Hepatocyte (in vitro differentiated cells): Measurements from ENCODE around the gene ADAMTS12. TPM values are rescaled to one million over a fixed set of nuclear protein-coding genes. Genes with fewer than 3 reads are reported as not detected.

Experiments
- DNase-seq: peaks from one replicate; pipeline ENCODE4 v3.0.0-alpha.2; 2016; ENCODE audit warnings: low spot score
- H2AFZ ChIP-seq: fragments of 200-600 bp; sonication (generic); 2 replicates; pipeline ENCODE4 v1.6.0; 2016; ENCODE audit warnings: antibody characterized with exemption, mild to moderate bottlenecking
- H3K27ac ChIP-seq: fragments of 200-600 bp; sonication (generic); 2 replicates; pipeline ENCODE4 v1.5.1; 2016; ENCODE audit warnings: mild to moderate bottlenecking
- H3K27me3 ChIP-seq: fragments of 200-600 bp; sonication (generic); 2 replicates; pipeline ENCODE4 v1.6.1; 2016
- H3K36me3 ChIP-seq: fragments of 200-600 bp; sonication (generic); replicated peaks from 2 replicates; pipeline ENCODE4 v1.5.1; 2016; ENCODE audit warnings: low read depth; ENCODE audit not compliant: insufficient read depth
- H3K4me1 ChIP-seq: fragments of 200-600 bp; sonication (generic); 2 replicates; pipeline ENCODE4 v1.5.1; 2016; ENCODE audit warnings: mild to moderate bottlenecking, moderate library complexity; ENCODE audit not compliant: insufficient read depth
- H3K4me2 ChIP-seq: fragments of 200-600 bp; sonication (generic); 2 replicates; pipeline ENCODE4 v1.6.0; 2016
- H3K4me3 ChIP-seq: fragments of 200-600 bp; sonication (generic); 2 replicates; pipeline ENCODE4 v1.5.1; 2016; ENCODE audit warnings: mild to moderate bottlenecking
- H3K79me2 ChIP-seq: fragments of 200-600 bp; sonication (generic); 2 replicates; pipeline ENCODE4 v1.6.0; 2017; ENCODE audit warnings: mild to moderate bottlenecking
- H3K9me2 ChIP-seq: fragments of 200-600 bp; sonication (generic); replicated peaks from 2 replicates; pipeline ENCODE4 v1.6.0; 2017; ENCODE audit warnings: mild to moderate bottlenecking; ENCODE audit not compliant: insufficient read depth
- H3K9me3 ChIP-seq: fragments of 200-600 bp; sonication (generic); 2 replicates; pipeline ENCODE4 v1.5.1; 2016; ENCODE audit warnings: low read depth, mild to moderate bottlenecking
- H4K20me1 ChIP-seq: fragments of 200-600 bp; sonication (generic); 2 replicates; pipeline ENCODE4 v1.6.0; 2016; ENCODE audit warnings: mild to moderate bottlenecking; ENCODE audit not compliant: insufficient read depth, poor library complexity, severe bottlenecking
- CTCF ChIP-seq: fragments of 200-600 bp; sonication (generic); IDR thresholded peaks from 2 replicates; pipeline ENCODE4 v1.5.1; 2016; ENCODE audit warnings: antibody characterized with exemption, mild to moderate bottlenecking; ENCODE audit not compliant: poor library complexity
- EZH2 ChIP-seq: fragments of 200-600 bp; sonication (generic); IDR thresholded peaks from 2 replicates; pipeline ENCODE4 v1.6.1; 2016; ENCODE audit warnings: antibody characterized with exemption, mild to moderate bottlenecking, borderline replicate concordance
- EZH2phosphoT487 ChIP-seq: fragments of 200-600 bp; sonication (generic); IDR thresholded peaks from one replicate; pipeline ENCODE4 v1.6.1; 2018; ENCODE audit warnings: antibody characterized with exemption, mild to moderate bottlenecking, low read depth, moderate library complexity; ENCODE audit not compliant: unreplicated experiment, severe bottlenecking
- WGBS: methylation state at CpG from one replicate; pipeline ENCODE4 v1.1.6; 2016; ENCODE audit warnings: low lambda C conversion rate; ENCODE audit errors: missing lambda C conversion rate; 5-methylcytosine and 5-hydroxymethylcytosine counted together
- polyA plus RNA-seq: library from polyadenylated mRNA; unstranded; fragments of >200 nt; fragmentation: Nextera tagmentation; extraction: Ambion mirVana; gene quantifications from 2 replicates; pipeline ENCODE4 v1.2.1, GENCODE V29; 2016
- total RNA-seq: library from RNA; depleted of rRNA; stranded (reverse); fragments of >200 nt; gene quantifications from 2 replicates; pipeline ENCODE4 v1.2.3, GENCODE V29; 2014

The ADAMTS12 gene
- total and polyA plus RNA-seq, 2 experiments from 2014 or later = 3.2 to 8.9 TPM

- 92% methylated on average over 4 of the region's 4 CpGs for WGBS
- H3K4me3 ChIP-seq = no peak overlapping the region
- no peaks in the 10 kb centered on the region for H3K79me2 ChIP-seq
- no peak overlapping the region for H2AFZ ChIP-seq
- TF ChIP-seq EZH2 (no peak), EZH2phosphoT487 (no peak), CTCF (no peak)
- no peaks in the 10 kb centered on the region for H3K9me2 ChIP-seq
- no peaks in the 10 kb centered on the region for H3K4me1 ChIP-seq
- DNase-seq = no peak
- no peak overlapping the region for H3K4me2 ChIP-seq
- no peaks in the 10 kb centered on the region for H3K36me3 ChIP-seq
- no peak overlapping the region for H3K27ac ChIP-seq
- no peaks in the 10 kb centered on the region for H4K20me1 ChIP-seq
- H3K27me3 ChIP-seq = no peaks in the 10 kb centered on the region
- H3K9me3 ChIP-seq = no peaks in the 10 kb centered on the region
Observed at GRCh38 chr5:33837301-33837700, 54.5 kb downstream of the ADAMTS12 start.

GRCh38 chr5:33834334-33834733, 57.5 kb downstream of the ADAMTS12 start:
- no peak for DNase-seq
- H3K9me3 ChIP-seq = no peaks in the 10 kb centered on the region
- H3K4me3 ChIP-seq = no peak overlapping the region
- H3K27me3 ChIP-seq = no peaks in the 10 kb centered on the region
- no peak for TF ChIP-seq EZH2
- TF ChIP-seq CTCF = no peak
- no peak overlapping the region for H3K27ac ChIP-seq
- WGBS = 92% methylated on average over 2 of the region's 2 CpGs
- H2AFZ ChIP-seq = no peak overlapping the region
- H3K4me2 ChIP-seq = no peak overlapping the region
- H3K79me2 ChIP-seq = no peaks in the 10 kb centered on the region
- no peaks in the 10 kb centered on the region for H3K9me2 ChIP-seq
- H3K36me3 ChIP-seq = no peaks in the 10 kb centered on the region
- H4K20me1 ChIP-seq = no peaks in the 10 kb centered on the region
- H3K4me1 ChIP-seq = no peaks in the 10 kb centered on the region

- no peaks in the 10 kb centered on the region for H3K9me2 ChIP-seq
- no peaks in the 10 kb centered on the region for H3K27me3 ChIP-seq
- H2AFZ ChIP-seq = no peak overlapping the region
- H3K79me2 ChIP-seq = no peaks in the 10 kb centered on the region
- H3K4me1 ChIP-seq = no peaks in the 10 kb centered on the region
- DNase-seq = no peak
- H3K9me3 ChIP-seq = no peaks in the 10 kb centered on the region
- no peak overlapping the region for H3K4me3 ChIP-seq
- H4K20me1 ChIP-seq = no peaks in the 10 kb centered on the region
- H3K27ac ChIP-seq = no peak overlapping the region
- H3K36me3 ChIP-seq = no peaks in the 10 kb centered on the region
- TF ChIP-seq CTCF = no peak
- no peak for TF ChIP-seq EZH2
- WGBS = 50% methylated on average over 1 of the region's 1 CpG
- no peak overlapping the region for H3K4me2 ChIP-seq
Observed at GRCh38 chr5:33833237-33833575, 58.6 kb downstream of the ADAMTS12 start.

GRCh38 chr5:33832404-33833236, 59.2 kb downstream of the ADAMTS12 start:
- Histone ChIP-seq H3K27ac (no peak overlapping the region), H3K4me3 (no peak overlapping the region), H3K4me1 (no peaks in the 10 kb centered on the region), H3K4me2 (no peak overlapping the region), H3K79me2 (no peaks in the 10 kb centered on the region), H3K36me3 (no peaks in the 10 kb centered on the region), H3K9me3 (no peaks in the 10 kb centered on the region), H3K27me3 (no peaks in the 10 kb centered on the region), H4K20me1 (no peaks in the 10 kb centered on the region), H2AFZ (no peak overlapping the region), H3K9me2 (no peaks in the 10 kb centered on the region)
- DNase-seq = no peak
- 87% methylated on average over 7 of the region's 7 CpGs for WGBS
- no peak for TF ChIP-seq CTCF
- no peak for TF ChIP-seq EZH2phosphoT487
- no peak for TF ChIP-seq EZH2
